GM18508 (cell line): ENCODE measurements around the gene CLSTN2.

Experiments
- ATAC-seq: cut with Tn5 transposase; IDR thresholded peaks from one replicate; pipeline ENCODE4 v1.9.1; 2021; ENCODE audit warnings: moderate number of reproducible peaks; ENCODE audit not compliant: insufficient read depth, unreplicated experiment

The CLSTN2 gene

GRCh38 chr3:140465988-140466387, 531.0 kb downstream of the CLSTN2 start:
- ATAC-seq = no peak

- ATAC-seq = no peak
Observed at GRCh38 chr3:140466535-140466934, 531.5 kb downstream of the CLSTN2 start.

- ATAC-seq = no peak
Observed at GRCh38 chr3:140467104-140467577, 532.2 kb downstream of the CLSTN2 start.

GRCh38 chr3:140467796-140468315, 532.9 kb downstream of the CLSTN2 start:
- no peak for ATAC-seq

GRCh38 chr3:140468407-140468806, 533.4 kb downstream of the CLSTN2 start:
- no peak for ATAC-seq

- ATAC-seq = no peak
Observed at GRCh38 chr3:140469491-140469890, 534.5 kb downstream of the CLSTN2 start.

- ATAC-seq = no peak
Observed at GRCh38 chr3:140470211-140470610, 535.2 kb downstream of the CLSTN2 start.

GRCh38 chr3:140470962-140471361, 536.0 kb downstream of the CLSTN2 start:
- ATAC-seq = no peak

GRCh38 chr3:140472306-140473020, 537.5 kb downstream of the CLSTN2 start:
- no peak for ATAC-seq

GRCh38 chr3:140487566-140487965, 552.6 kb downstream of the CLSTN2 start:
- no peak for ATAC-seq

GRCh38 chr3:140493271-140493670, 558.3 kb downstream of the CLSTN2 start:
- ATAC-seq = no peak

- no peak for ATAC-seq
Observed at GRCh38 chr3:140494970-140495369, 560.0 kb downstream of the CLSTN2 start.

GRCh38 chr3:140497331-140497730, 562.3 kb downstream of the CLSTN2 start:
- ATAC-seq = no peak

- ATAC-seq = no peak
Observed at GRCh38 chr3:140499114-140499757, 564.3 kb downstream of the CLSTN2 start.

GRCh38 chr3:140500473-140500872, 565.5 kb downstream of the CLSTN2 start:
- ATAC-seq = no peak

GRCh38 chr3:140501061-140501769, 566.2 kb downstream of the CLSTN2 start:
- ATAC-seq = no peak

GRCh38 chr3:140501770-140502364, 566.9 kb downstream of the CLSTN2 start:
- no peak for ATAC-seq

GRCh38 chr3:140505213-140505612, 570.2 kb downstream of the CLSTN2 start:
- no peak for ATAC-seq

- no peak for ATAC-seq
Observed at GRCh38 chr3:140505876-140506275, 570.9 kb downstream of the CLSTN2 start.

- ATAC-seq = no peak
Observed at GRCh38 chr3:140508550-140508949, 573.6 kb downstream of the CLSTN2 start.

GRCh38 chr3:140509534-140509933, 574.5 kb downstream of the CLSTN2 start:
- no peak for ATAC-seq
